Tibial artery (tissue), 4 donors: ENCODE results near the gene EFNA5.
A peak's percentile ranks its signal among the peaks of the same experiment; 100 is the strongest.

Experiments
- DNase-seq, 2 donors: peaks; one replicate each; pipeline ENCODE4 v3.0.0-alpha.2; 2019
- H3K27ac ChIP-seq, 2 donors: fragments of 200-600 bp; sonication (generic) in 1 of 2; 1 replicate in 1 of 2; 2 replicates in 1 of 2; pipeline ENCODE4 v1.5.1; 2018 to 2019; ENCODE audit warnings: mild to moderate bottlenecking in 1 of 2
- H3K27me3 ChIP-seq, 2 donors: fragments of 200-600 bp; sonication (generic) in 1 of 2; one replicate each; pipeline versions ENCODE4 v1.5.1 to v1.6.0; 2016 to 2019
- H3K36me3 ChIP-seq, 3 donors: fragments of 200-600 bp; sonication (generic) in 2 of 3; one replicate each; pipeline ENCODE4 v1.5.1; 2016 to 2019; ENCODE audit warnings: mild to moderate bottlenecking in 2 of 3
- H3K4me1 ChIP-seq, 4 donors: fragments of 200-600 bp; sonication (generic) in 2 of 4; 1 replicate in 3 of 4; 2 replicates in 1 of 4; pipeline ENCODE4 v1.5.1; 2016 to 2019
- H3K4me3 ChIP-seq, 2 donors: fragments of 200-600 bp; sonication (generic) in 1 of 2; 1 replicate in 1 of 2; 2 replicates in 1 of 2; pipeline ENCODE4 v1.5.1; 2018 to 2019; ENCODE audit warnings: mild to moderate bottlenecking in 2 of 2
- H3K9me3 ChIP-seq, 3 donors: fragments of 200-600 bp; sonication (generic) in 1 of 3; one replicate each; pipeline ENCODE4 v1.5.1; 2016 to 2019
- intact Hi-C: fragments of 100-400 bp; cut with DNase I; formaldehyde crosslinking; loops from one replicate; pipeline ENCODE4 v1.15.0; 2023; ENCODE audit warnings: low total_unique reads
- TF ChIP-seq, protein P1 (sequence below), 2 experiments: fragments of 200-600 bp in 1 of 2; fragments of 450-650 bp in 1 of 2; IDR thresholded peaks; one replicate each; pipeline ENCODE4 v1.5.1; 2017 to 2019; ENCODE audit warnings: antibody characterized with exemption in 2 of 2, mild to moderate bottlenecking in 1 of 2, moderate library complexity in 1 of 2

The EFNA5 gene

DNA sequence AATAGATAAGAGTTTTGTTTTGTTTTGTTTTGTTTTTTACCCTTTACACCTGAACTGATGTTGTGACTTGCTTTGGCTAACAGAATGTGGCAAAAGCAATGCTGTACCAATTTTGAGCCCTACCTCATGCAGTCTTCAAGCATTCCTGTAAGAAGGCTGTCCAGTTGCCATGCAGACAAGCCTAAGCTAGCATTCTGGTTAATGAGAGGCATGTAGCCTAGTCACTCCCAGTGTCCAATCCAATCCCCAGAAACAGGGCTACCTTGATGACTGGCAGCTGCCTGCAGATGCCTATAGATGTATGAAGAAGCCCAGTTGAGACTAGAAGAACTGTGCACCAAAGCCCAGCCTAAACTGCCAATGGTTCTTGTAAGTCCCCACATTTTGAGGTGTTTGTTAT lies 9.4 kb upstream of the EFNA5 start:
- TF ChIP-seq, protein P1, sequence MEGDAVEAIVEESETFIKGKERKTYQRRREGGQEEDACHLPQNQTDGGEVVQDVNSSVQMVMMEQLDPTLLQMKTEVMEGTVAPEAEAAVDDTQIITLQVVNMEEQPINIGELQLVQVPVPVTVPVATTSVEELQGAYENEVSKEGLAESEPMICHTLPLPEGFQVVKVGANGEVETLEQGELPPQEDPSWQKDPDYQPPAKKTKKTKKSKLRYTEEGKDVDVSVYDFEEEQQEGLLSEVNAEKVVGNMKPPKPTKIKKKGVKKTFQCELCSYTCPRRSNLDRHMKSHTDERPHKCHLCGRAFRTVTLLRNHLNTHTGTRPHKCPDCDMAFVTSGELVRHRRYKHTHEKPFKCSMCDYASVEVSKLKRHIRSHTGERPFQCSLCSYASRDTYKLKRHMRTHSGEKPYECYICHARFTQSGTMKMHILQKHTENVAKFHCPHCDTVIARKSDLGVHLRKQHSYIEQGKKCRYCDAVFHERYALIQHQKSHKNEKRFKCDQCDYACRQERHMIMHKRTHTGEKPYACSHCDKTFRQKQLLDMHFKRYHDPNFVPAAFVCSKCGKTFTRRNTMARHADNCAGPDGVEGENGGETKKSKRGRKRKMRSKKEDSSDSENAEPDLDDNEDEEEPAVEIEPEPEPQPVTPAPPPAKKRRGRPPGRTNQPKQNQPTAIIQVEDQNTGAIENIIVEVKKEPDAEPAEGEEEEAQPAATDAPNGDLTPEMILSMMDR (IDR thresholded peaks at IDR 0.05), result no peak
- intact Hi-C loops, result no loop called here
- no peaks in the 10 kb centered on the region for H3K4me1 ChIP-seq
- no peaks in the 10 kb centered on the region for H3K9me3 ChIP-seq
- H3K27ac ChIP-seq, result no peak overlapping the region
- H3K27me3 ChIP-seq, result no peaks in the 10 kb centered on the region
- H3K4me3 ChIP-seq, result no peak overlapping the region
- H3K36me3 ChIP-seq, result no peaks in the 10 kb centered on the region
- no peak for DNase-seq

DNA sequence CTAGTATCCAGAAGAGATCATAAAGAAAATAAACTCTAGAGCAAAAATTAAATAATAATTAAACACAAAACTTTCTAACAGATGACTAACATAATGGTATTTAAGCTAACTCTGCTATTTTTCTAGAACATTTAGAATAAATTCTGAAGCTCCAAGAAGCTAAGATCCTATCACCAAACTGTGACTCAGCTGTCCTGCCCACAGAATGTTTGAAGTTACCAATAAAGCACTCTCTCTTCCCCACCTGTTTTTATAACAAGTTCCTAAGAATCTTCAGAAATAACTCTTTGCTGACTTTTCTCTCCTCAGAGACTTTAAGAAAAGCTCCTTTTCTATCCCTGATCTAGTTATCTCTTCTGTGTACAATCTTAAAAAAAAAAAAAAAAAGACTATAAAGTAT lies 6.0 kb upstream of the EFNA5 start:
- no peaks in the 10 kb centered on the region for H3K27me3 ChIP-seq
- no peaks in the 10 kb centered on the region for H3K36me3 ChIP-seq
- no peak for DNase-seq
- TF ChIP-seq, protein P1 (IDR thresholded peaks at IDR 0.05), result no peak
- H3K4me3 ChIP-seq, result no peak overlapping the region
- intact Hi-C loops, result loop anchor here (5.0 to 10.0 kb wide), 3 partner anchors 432 to 1956 kb away; no protein-coding TSS in a partner anchor
- H3K4me1 ChIP-seq, result no peaks in the 10 kb centered on the region
- H3K27ac ChIP-seq, result no peak overlapping the region
- no peaks in the 10 kb centered on the region for H3K9me3 ChIP-seq

DNA sequence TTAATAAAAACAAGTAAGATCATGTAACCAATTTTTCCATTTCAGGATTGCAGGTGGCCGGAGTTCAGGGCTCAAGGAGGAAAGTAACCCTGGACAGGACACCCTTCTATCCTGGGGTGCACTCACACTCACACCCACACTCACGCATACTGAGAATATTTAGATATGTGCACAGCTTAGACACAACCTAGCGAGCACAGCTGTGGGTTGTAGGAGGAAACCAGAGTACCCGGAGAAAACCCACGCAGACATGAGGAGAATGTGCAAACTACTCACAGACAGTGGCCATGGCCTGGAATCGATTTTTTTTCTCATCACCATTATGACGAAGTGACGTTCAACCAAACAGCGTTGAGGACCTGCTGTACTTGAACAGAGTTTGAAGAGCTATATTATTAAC lies 4.5 kb upstream of the EFNA5 start:
- DNase-seq, result no peak
- Histone ChIP-seq H3K4me1 (peaks cover 0 to 5% (median 2%) of the 10 kb centered on the region in 4 donors), H3K4me3 (no peak overlapping the region), H3K27me3 (no peaks in the 10 kb centered on the region), H3K27ac (no peak overlapping the region), H3K36me3 (no peaks in the 10 kb centered on the region), H3K9me3 (no peaks in the 10 kb centered on the region)
- TF ChIP-seq, protein P1 (IDR thresholded peaks at IDR 0.05), result no peak
- intact Hi-C loops, result loop anchor here (5.0 to 10.0 kb wide), 3 partner anchors 430 to 1957 kb away; no protein-coding TSS in a partner anchor

DNA sequence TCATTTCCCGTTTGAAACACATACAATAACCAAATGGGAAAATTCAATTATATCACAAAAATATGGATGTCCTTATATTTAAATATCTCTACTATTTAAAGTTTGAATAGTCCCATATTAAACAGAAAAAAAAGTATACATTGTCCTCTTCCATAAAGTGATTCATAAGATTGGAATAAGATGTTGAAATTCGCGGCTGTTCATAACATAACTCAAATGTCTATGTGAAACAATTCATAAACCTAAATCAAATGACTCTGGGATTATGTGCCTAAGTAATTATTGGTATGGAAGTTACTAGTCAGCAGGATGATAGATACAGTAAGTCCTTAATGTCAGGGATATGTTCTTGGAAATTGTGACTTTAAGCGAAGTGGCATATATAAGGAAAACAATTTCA lies 3.9 kb upstream of the EFNA5 start:
- no peaks in the 10 kb centered on the region for H3K27me3 ChIP-seq
- intact Hi-C loops, result loop anchor here (5.0 to 10.0 kb wide), 4 partner anchors 102 to 1958 kb away; no protein-coding TSS in a partner anchor
- no peaks in the 10 kb centered on the region for H3K9me3 ChIP-seq
- no peak overlapping the region for H3K27ac ChIP-seq
- DNase-seq, result no peak
- H3K36me3 ChIP-seq, result no peaks in the 10 kb centered on the region
- peaks cover 0 to 9% (median 3%) of the 10 kb centered on the region in 4 donors for H3K4me1 ChIP-seq
- TF ChIP-seq, protein P1 (IDR thresholded peaks at IDR 0.05), result no peak
- H3K4me3 ChIP-seq, result no peak overlapping the region

DNA sequence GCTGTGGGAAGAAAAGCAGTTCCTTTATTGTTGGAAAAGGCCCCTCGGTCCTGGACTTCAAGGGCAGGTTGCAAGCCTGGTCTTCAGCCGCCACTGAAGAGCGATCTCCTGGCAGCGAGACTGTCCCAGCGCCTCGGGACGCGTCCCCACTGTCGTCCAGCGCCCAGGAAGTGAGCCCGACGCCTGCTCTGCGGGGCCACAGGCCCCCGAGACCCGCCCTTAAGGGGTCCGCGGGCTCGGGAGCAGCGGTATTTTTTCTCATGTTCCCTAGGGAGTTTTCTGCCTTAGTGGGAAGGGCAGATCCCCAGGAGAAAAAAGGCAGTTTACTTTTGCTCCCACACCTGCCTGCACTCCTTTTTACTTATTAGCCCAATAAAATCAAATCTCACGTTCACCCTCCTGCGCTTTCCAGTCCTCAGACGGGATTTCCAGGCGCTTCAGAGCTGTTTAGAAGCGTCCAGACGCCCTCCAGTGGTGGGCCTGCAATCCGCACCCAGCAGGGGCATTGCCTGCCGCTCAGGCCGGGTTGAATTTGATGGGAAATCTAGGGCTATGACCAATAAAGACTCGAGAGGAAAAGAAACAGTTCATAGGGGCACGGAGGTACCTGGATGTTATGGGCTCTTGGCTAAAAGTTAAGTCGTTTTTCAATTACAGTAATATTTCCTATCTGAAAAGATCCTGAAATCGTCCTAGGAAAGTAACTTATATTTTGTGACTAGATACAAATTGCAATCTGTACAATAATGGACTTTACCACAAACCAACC lies 2.8 kb upstream of the EFNA5 start:
- peak overlapping the region; percentile 81 to 88 for H3K27ac ChIP-seq
- H3K36me3 ChIP-seq, result no peaks in the 10 kb centered on the region
- H3K9me3 ChIP-seq, result no peaks in the 10 kb centered on the region
- intact Hi-C loops, result loop anchor here (5.0 to 10.0 kb wide), 3 partner anchors 101 to 609 kb away; no protein-coding TSS in a partner anchor
- TF ChIP-seq, protein P1 (IDR thresholded peaks at IDR 0.05), result peak; percentile 92 to 97
- H3K4me3 ChIP-seq, result peak overlapping the region; percentile 60 to 76
- H3K4me1 ChIP-seq, result peaks cover 0 to 14% (median 3%) of the 10 kb centered on the region in 4 donors
- H3K27me3 ChIP-seq, result no peaks in the 10 kb centered on the region
- peak; percentile 85 to 90 for DNase-seq
